ENCODE data around the gene CREBZF.
A peak's percentile ranks its signal among the peaks of the same experiment; 100 is the strongest.

CREBZF gene

DNA sequence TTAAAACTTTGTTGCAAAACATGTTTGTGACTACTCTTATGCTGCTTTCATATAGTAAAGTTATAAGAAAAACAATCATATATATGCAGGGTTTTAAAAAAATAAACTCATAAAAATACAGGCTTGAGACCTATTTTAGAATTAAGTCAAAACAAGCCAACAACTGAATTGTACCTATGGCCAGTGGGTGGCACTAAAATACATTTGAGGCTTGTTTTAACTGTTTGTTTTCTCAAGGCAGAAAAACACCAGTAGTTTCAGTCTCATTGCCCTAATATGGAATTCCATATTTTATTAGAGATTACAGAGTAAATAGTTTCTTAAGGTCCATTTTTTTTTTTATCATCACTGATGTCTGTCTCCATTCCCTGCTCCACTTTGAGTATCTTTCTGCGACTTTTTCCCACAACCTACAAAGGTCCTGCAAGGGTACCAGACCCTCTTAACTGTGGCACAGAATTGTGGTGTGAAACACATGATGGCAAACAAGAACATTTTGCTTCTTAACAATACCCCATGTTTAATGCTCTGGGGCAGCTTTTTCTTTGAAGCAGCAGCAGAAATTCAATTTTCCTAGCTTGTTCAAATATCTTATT is 29.6 kb upstream of the CREBZF start:
- no peak overlapping the region for H3K4me3 ChIP-seq (ENCODE audit: low read depth, low read length)
- TF ChIP-seq, protein P1, sequence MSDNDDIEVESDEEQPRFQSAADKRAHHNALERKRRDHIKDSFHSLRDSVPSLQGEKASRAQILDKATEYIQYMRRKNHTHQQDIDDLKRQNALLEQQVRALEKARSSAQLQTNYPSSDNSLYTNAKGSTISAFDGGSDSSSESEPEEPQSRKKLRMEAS (IDR thresholded peaks at IDR 0.05; ENCODE audit: low read depth, low read length), result no peak
- TF ChIP-seq POLR2A (IDR thresholded peaks at IDR 0.05; ENCODE audit: extremely low read depth, insufficient read length) (no peak), MYC (IDR thresholded peaks at IDR 0.05; ENCODE audit: low read depth, low read length) (peak; percentile 8; the same call in 1 of the 2 replicates)
- TF ChIP-seq, protein P2, sequence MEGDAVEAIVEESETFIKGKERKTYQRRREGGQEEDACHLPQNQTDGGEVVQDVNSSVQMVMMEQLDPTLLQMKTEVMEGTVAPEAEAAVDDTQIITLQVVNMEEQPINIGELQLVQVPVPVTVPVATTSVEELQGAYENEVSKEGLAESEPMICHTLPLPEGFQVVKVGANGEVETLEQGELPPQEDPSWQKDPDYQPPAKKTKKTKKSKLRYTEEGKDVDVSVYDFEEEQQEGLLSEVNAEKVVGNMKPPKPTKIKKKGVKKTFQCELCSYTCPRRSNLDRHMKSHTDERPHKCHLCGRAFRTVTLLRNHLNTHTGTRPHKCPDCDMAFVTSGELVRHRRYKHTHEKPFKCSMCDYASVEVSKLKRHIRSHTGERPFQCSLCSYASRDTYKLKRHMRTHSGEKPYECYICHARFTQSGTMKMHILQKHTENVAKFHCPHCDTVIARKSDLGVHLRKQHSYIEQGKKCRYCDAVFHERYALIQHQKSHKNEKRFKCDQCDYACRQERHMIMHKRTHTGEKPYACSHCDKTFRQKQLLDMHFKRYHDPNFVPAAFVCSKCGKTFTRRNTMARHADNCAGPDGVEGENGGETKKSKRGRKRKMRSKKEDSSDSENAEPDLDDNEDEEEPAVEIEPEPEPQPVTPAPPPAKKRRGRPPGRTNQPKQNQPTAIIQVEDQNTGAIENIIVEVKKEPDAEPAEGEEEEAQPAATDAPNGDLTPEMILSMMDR (IDR thresholded peaks at IDR 0.05; ENCODE audit: low read depth, low read length), result peak; percentile 43
- peak; percentile 49 for DNase-seq (ENCODE audit: low read depth)

DNA sequence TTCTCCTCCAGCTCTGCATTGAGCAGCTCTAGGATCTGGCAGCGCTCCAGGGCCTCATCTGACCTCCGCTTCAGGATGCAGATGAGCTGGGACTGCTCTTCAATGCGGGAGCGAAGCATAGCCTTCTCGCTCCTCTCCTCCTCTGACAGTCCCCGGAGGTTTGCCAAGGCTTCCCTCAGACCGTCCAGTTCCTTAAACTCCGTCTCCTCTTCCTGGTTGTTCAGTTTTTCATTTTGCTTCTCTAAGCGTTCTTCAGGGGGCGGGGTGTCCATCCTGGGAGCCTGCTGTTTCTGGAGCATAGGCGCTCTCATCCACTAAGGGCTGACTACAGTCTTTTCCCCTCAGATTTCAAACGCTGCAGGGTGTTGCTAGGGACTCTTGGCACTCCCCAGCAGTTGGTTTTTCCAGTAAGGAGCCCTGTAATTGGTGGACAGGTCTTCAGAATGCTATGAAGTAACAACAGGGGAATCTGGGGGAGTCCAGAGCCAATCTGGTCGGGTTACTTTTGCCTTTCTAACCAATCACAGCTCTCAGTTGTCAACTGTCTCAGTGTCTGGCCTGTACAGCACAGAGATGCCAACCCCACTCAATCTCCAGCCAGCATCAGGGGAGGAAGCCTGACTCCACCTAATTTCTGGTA is 21.0 kb upstream of the CREBZF start, which contains the start of gene CCDC89:
Gene CCDC89 (minus strand): TSS at position 376 of the 640 bp plus-strand sequence. CDS start 65 bp downstream, at position 311.
- TF ChIP-seq, protein P1 (IDR thresholded peaks at IDR 0.05; ENCODE audit: low read depth, low read length), result no peak
- TF ChIP-seq POLR2A (IDR thresholded peaks at IDR 0.05; ENCODE audit: extremely low read depth, insufficient read length) (no peak), MYC (IDR thresholded peaks at IDR 0.05; ENCODE audit: low read depth, low read length) (no peak)
- TF ChIP-seq, protein P2 (IDR thresholded peaks at IDR 0.05; ENCODE audit: low read depth, low read length), result no peak
- DNase-seq (ENCODE audit: low read depth), result no peak
- H3K4me3 ChIP-seq (ENCODE audit: low read depth, low read length), result no peak within 1 kb of the TSS

DNA sequence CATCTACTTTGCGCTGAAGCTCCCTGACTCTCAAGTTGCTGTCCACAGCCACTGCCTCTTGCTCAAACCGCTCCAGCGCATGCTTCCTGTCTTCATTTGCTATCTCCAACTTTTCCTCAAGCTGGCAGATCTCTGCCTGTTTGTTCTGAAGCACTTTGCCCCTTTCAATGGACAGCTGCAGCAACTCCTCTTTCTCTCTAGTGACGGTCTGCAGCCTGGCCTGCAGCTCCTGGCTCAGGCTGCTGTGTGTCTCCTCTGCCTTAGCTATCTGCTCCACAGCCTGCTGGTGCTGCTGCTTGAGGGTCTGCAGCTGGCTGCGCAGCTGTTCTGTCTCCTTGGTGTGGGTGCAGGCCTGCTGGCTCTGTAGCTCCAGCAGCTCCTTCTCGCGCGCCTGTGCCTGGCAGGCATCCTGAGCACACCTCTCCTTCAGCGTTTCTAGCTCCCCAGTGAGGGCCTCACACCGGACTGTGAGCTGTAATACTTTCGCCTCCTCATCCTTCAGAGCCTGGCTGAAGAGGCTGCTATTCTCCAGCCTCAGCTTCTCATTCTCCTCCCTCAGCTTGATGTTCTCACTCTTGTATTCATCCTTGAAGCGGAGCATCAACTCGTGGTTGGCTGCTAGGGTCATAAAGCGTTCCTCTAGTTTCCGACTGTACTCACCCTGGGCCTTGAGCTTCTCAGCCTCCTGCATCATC is 20.3 kb upstream of the CREBZF start:
- no peak overlapping the region for H3K4me3 ChIP-seq (ENCODE audit: low read depth, low read length)
- DNase-seq (ENCODE audit: low read depth), result no peak
- no peak for TF ChIP-seq POLR2A (IDR thresholded peaks at IDR 0.05; ENCODE audit: extremely low read depth, insufficient read length)
- TF ChIP-seq, protein P1 (IDR thresholded peaks at IDR 0.05; ENCODE audit: low read depth, low read length), result no peak
- TF ChIP-seq, protein P2 (IDR thresholded peaks at IDR 0.05; ENCODE audit: low read depth, low read length), result no peak
- no peak for TF ChIP-seq MYC (IDR thresholded peaks at IDR 0.05; ENCODE audit: low read depth, low read length)

DNA sequence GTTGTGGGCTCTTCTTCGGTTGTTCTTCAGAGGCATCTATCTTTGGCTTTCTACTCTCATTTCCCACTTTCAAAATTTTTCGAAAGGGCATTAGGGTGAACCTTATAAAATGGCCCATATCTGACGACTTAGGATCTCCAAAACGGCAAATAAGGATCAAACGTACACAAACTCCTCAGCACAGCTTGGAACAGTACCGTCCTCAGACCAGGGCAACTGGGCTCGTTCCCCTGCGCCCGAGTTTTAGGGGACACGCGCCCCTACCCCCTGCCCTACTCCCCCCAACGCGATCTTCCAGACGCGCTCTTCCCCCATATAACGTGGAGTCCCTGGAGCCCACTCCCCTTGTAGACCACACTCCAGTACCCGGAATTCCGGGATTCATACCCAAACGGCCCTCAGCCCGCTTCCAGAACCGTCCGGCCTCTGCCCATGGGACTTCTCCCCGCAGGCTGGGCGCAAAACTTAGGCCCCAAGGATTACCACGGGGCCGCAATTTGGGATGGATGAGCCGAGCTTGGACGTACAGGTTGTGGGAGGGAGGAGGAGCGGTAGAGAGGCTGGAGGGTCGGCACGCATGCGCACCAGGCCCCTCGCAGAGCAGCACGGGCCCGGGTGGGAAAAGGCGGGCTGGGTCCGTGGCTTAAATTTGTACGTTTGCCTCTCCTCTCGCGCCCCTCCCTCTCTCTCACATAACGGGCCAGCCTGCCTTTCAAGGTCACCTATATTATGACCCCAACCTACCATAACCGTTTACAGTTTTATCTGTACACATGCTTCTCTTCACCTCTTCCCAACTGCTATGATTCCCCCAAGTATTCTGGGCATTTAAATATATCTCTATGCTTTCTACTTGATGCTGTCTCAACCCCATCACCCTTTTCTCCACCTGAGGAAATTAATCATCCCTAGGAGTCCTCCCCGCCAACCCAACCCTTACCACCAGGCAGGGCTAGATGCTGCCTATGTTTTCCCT is 17.7 kb upstream of the CREBZF start:
- TF ChIP-seq MYC (IDR thresholded peaks at IDR 0.05; ENCODE audit: low read depth, low read length) (no peak), POLR2A (IDR thresholded peaks at IDR 0.05; ENCODE audit: extremely low read depth, insufficient read length) (no peak)
- TF ChIP-seq, protein P2 (IDR thresholded peaks at IDR 0.05; ENCODE audit: low read depth, low read length), result no peak
- TF ChIP-seq, protein P1 (IDR thresholded peaks at IDR 0.05; ENCODE audit: low read depth, low read length), result no peak
- no peak for DNase-seq (ENCODE audit: low read depth)
- no peak overlapping the region for H3K4me3 ChIP-seq (ENCODE audit: low read depth, low read length)

DNA sequence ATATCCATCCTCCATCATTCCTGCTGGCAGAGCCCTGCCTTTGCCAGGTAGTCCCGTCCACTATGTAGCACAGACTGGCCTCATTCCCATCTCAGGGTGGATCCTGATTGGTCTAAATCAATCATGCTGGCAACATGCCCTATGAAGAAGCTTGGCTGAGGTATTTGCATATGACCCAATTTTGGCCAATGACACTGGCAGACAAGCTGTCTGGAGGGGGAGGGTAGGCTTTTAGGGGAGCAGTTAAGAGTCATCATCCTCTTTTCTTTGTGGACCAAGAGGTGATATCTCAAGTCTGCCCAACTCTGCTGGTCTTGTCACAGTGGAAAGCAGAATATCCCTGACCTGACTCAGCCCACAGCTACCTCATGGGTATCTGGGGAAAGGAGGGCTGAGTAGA is 16.0 kb upstream of the CREBZF start:
- no peak overlapping the region for H3K4me3 ChIP-seq (ENCODE audit: low read depth, low read length)
- TF ChIP-seq, protein P2 (IDR thresholded peaks at IDR 0.05; ENCODE audit: low read depth, low read length), result no peak
- TF ChIP-seq MYC (IDR thresholded peaks at IDR 0.05; ENCODE audit: low read depth, low read length), result no peak
- TF ChIP-seq POLR2A (IDR thresholded peaks at IDR 0.05; ENCODE audit: extremely low read depth, insufficient read length), result no peak
- TF ChIP-seq, protein P1 (IDR thresholded peaks at IDR 0.05; ENCODE audit: low read depth, low read length), result no peak
- DNase-seq (ENCODE audit: low read depth), result no peak

Measured in NB4 (cell line).